DMS 273 (cell line): ENCODE data around the gene CASP8AP2.
"Not testable (repeated sequence)": the region's sequence is repeated elsewhere in the genome, so short reads cannot be mapped to it uniquely, and the experiment has no call there.

Experiments used
- DNase-seq: peaks from one replicate; lab custom pipeline; 2025; ENCODE audit not compliant: unreplicated experiment; lab: John Stamatoyannopoulos, UW

Gene CASP8AP2

DNA sequence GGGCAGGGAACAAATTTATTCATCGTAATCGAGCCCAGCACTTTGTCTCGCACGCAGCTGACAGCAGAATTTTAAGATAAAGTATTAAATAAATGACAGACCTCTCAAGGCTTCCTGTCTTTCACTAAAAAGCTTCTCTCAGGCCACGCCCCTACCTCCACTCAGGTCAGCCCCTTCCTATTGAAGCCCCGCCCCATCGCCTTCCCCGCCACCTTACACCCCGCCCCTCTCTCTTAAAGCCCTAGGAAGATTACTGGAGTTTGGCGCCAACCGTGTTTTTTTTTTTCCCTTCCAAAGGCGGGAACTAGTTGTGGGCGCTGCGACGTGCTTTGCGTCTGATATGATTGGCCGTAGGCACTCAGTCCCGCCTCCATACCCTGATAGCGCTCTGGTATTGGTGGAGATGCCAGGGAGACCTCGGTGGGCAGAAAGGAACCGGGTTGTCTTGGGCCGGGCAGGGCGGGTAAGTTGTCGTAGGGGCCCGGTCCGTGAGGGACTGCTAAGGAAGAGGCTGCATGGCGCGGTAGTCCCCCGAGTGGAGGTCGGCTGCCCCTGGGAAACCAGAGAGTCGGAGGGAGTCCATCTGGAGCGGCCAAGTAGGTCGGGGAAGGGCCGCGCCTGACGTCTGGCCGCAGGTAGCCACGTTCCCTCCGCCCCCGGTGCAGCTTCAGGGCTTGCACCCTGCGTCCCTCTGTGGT, at the start of gene CASP8AP2:
Gene CASP8AP2, plus strand, starts transcription at position 409 of the 698 bp plus-strand sequence.
- peak; percentile 99 for DNase-seq

- no peak for DNase-seq
These were observed 48.3 kb upstream of the CASP8AP2 start for GRCh38 chr6:89781070-89782034.

GRCh38 chr6:89782222-89782621, 47.5 kb upstream of the CASP8AP2 start:
- no peak for DNase-seq

DNA sequence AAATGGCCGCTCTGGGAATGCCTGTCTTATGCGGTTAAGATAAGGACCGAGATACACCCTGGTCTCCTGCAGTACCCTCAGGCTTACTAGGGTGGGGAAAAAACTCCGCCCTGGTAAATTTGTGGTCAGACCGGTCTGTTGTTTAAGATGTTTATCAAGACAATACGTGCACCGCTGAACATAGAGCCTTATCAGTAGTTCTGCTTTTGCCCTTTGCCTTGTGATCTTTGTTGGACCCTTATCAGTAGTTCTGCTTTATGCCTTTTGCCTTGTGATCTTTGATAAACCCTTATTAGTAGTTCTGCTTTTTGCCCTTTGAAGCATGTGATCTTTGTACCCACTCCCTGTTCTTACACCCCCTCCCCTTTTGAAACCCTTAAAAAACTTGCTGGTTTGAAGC, 46.4 kb upstream of the CASP8AP2 start:
- not testable (repeated sequence) for DNase-seq

GRCh38 chr6:89784838-89785237, 44.8 kb upstream of the CASP8AP2 start:
- DNase-seq, result no peak

DNA sequence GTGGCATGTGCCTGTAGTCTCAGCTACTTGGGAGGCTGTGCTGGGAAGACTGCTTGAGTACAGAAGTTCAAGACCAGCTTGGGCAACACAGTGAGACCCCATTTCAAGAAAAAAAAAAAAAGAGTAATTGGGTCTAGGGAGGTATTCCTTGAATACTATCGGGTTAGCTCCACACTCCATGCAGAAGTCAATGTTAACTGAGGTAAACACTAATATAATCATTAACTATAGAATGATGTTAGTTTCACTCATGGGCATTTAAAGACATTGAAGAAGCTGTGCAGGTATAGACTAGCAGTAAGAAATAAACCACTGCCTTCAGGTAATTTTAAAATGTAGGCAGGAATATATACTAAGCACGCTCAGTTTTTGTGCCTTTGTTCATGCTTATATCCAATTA, 42.7 kb upstream of the CASP8AP2 start:
- DNase-seq, result no peak

DNA sequence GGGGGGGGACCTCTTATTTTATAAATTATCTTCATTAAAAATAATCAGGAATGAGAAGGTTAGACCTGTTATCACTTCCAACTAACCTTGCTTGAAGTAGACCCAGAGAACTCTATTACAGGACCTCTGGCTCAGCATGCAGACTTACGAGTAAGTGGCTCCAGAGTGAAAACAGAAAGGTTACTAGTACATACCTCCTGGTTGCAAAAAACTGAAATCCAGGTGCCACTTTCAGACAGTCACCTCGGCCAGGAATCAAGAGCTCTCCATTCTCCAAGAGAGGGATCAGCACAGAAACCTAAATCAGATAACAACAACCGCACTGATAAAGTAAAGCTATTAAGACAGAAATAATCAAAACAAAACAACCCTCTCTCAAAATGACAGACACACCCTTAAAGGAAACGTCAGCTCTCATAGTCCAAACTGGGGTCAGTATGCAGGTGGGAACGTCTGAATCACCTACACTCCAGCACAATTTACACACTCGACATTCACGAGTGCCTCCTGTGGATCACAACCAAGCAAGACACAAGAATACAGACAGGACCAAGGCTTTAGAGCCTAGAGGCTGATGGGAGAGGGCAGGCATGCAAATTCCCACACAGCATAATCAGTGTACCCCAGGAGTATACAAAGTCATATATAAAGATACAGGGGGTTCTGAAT, 41.9 kb upstream of the CASP8AP2 start:
- no peak for DNase-seq

DNA sequence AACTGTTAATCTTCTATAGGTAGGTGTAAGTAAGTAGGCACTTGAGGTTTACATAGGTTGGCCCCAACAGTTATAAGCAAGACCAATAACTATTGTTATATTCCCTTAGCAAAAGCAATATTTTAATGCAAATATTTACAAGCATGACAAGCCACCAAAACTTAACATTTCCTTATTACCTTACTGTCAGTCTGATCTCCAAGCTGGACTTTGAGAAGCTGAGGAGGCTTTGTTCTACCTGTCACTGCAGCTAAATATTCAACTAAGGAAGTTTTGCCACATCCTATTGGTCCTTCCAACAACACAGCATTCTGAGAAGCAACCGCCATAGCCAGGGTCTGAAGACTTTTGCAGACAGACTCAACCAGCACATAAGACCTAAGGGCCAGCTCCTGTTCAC, 39.7 kb upstream of the CASP8AP2 start:
- DNase-seq, result no peak

DNA sequence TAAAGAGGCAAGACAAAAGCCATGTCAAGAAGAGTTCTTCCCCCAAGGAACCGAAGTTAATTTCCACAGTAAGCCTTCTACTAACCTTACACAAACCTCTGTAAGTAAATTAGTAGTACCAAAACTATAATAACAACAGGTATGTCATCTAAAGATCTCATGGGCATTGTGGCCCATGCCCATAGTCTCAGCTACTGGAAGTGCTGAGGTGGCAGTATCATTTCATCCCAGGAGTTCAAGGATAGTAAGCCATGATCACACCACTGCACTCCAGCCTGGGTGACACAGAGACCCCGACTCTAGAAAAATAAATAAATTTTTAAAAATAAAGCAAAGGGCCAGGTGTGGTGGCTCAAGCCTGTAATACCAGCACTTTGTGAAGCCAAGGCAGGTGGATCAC, 39.3 kb upstream of the CASP8AP2 start:
- DNase-seq, result no peak

- peak; percentile 55 for DNase-seq
These were observed 36.8 kb upstream of the CASP8AP2 start for GRCh38 chr6:89792881-89793280.

GRCh38 chr6:89793586-89793985, 36.1 kb upstream of the CASP8AP2 start:
- peak; percentile 68 for DNase-seq

DNA sequence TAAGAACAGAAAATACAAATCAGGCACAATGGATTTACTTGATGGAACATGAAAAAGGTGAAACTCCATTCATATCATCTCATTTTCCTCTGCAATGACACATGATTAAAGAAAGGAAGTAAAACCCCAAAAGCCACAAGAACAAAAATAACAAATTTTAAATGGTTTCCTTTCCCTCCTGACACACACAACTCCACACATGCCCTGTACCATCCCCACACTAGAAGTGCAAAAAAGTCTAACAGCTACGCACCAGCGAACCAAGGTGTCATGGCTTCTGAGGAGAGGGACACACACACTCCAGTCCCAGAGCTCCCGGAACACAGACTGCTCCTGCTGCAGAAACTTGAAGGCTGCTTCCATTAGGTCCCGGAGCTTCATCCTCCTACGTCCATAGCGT, 35.4 kb upstream of the CASP8AP2 start:
- DNase-seq, result no peak

DNA sequence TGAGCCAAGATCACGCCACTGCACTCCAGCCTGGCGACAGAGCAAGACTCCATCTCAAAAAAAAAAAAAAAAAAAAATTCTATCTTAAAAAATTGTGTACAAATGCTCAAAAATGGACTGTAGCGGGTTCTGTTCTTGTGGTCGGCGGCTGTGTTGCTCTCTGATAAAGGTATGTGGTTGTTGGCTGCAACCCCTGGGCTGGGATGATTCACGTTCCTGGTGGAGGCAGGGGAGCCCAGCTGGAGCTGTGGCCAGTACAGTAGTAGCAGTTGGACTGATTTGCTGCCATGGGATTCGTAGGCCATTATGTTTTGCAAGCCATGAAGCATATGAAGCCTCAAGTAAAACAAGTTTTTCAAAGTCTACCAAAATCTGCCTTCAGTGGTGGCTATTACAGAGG, 32.4 kb upstream of the CASP8AP2 start:
- no peak for DNase-seq

GRCh38 chr6:89799096-89799495, 30.6 kb upstream of the CASP8AP2 start:
- DNase-seq, result no peak

- DNase-seq, result no peak
These were observed 29.9 kb upstream of the CASP8AP2 start for GRCh38 chr6:89799756-89800155.

DNA sequence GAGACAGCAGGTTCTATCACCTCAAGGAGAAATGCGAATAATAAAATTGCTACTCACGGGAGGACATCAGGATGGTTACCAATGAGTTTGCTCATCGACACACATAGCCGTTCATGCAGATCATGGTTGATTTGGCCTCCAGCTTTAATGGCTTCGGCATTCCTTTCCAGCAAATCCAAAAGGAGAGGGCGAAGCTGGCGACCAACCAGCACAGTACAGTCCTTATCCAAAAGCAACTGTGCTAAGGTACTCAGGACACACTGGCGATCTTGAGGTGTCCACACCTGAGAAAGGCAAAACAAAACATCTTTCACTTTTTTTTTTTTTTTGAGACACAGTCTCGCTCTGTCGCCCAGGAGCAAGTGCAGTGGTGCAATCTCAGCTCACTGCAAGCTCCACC, 26.4 kb upstream of the CASP8AP2 start:
- no peak for DNase-seq

DNA sequence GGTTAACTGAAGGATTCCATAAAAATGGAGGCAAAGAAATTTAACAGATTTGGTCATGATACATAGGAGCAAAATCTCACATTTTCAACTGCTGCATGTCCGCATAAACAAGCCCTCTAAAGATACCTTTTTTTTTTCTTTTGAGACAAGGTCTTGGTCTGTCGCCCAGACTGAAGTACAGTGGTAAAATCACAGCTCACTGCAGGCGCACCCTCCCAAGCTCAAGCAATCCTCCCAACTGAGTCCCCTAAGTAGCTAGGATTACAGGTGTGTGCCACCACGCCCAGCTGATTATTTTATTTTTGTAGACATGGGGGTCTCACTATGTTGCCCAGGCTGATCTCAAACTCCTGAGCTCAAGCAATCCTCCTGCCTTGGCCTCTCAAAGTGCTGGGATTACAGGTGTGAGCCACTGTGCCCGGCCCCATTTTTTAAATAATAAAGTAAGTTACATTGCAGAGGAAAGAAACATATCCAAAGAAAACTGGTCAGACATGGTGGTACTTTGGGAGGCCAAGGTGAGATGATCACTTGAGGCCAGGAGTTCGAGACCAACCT, 23.8 kb upstream of the CASP8AP2 start:
- no peak for DNase-seq

DNA sequence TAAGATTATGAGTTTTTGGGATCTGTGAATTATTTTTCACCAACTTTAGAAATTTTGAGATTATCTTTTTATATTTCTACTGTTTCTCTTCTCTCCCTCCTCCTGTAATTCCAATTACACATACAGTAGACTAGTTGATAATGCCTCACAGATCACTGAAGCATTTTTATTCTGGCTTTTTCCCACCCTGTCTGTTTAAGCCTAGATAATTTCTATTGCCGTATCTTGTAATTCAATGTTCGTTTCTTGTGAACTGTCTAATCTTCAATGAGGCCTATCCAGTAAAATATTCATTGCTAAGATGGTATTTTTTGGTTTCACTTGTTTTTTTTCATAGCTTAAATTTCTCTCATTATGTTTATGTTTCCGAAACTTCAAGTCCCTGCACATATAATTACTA, 22.1 kb upstream of the CASP8AP2 start:
- no peak for DNase-seq

- DNase-seq, result not testable (repeated sequence)
These were observed 16.3 kb upstream of the CASP8AP2 start for GRCh38 chr6:89813422-89813821.

- DNase-seq, result no peak
These were observed 12.2 kb upstream of the CASP8AP2 start for GRCh38 chr6:89817481-89817880.

DNA sequence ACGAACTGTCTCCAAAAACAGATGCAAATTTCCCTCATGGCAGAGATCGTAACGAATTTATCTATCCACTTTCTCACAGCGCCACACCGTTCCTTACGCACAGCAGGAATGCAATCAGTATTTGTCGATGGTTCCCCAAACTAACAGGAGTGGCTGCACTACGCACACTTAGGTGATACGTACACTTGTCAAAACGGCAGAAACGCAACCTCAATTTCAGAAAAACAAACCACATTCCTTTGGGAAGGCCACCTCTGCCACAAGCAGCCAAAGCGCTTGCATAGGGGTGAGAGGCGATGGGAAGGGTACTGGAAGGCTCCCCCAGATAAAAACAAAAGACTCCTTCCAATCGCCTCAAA, 10.7 kb upstream of the CASP8AP2 start:
- peak; percentile 63 for DNase-seq
